ENCODE results near the gene ADPRS.

- TF ChIP-seq CTCF (conservative IDR thresholded peaks at IDR 0.05; ENCODE audit: low read length) (no peak), EZH2phosphoT487 (IDR thresholded peaks at IDR 0.05; ENCODE audit: borderline replicate concordance) (no peak)
Observed at GRCh38 chr1:36109041-36109679, 20.5 kb downstream of the ADPRS start.

Data from Loucy (cell line).